Loucy (cell line): ENCODE measurements around the gene NTN1.

ENCODE experiments used
- CTCF ChIP-seq: fragments of 200-600 bp; sonication (generic); conservative IDR thresholded peaks from 2 replicates; pipeline ENCODE4 v1.5.1; 2014; ENCODE audit warnings: mild to moderate bottlenecking, antibody characterized with exemption, low read length
- EZH2phosphoT487 ChIP-seq: fragments of 200-600 bp; IDR thresholded peaks from 2 replicates; pipeline ENCODE4 v1.6.1; 2018; ENCODE audit warnings: antibody characterized with exemption, mild to moderate bottlenecking, moderate library complexity, borderline replicate concordance

GRCh38 chr17:9053406-9053805 is 32.1 kb downstream of the NTN1 start:
- TF ChIP-seq CTCF = no peak
- no peak for TF ChIP-seq EZH2phosphoT487
